HuH-7.5 (cell line): ENCODE results near the gene PIP4K2B.
"Not testable (repeated sequence)": the region's sequence is repeated elsewhere in the genome, so short reads cannot be mapped to it uniquely, and the experiment has no call there.

Source experiments
- DNase-seq: peaks from one replicate; pipeline ENCODE4 v3.0.0; 2011; ENCODE audit warnings: low spot score

The PIP4K2B gene

DNA sequence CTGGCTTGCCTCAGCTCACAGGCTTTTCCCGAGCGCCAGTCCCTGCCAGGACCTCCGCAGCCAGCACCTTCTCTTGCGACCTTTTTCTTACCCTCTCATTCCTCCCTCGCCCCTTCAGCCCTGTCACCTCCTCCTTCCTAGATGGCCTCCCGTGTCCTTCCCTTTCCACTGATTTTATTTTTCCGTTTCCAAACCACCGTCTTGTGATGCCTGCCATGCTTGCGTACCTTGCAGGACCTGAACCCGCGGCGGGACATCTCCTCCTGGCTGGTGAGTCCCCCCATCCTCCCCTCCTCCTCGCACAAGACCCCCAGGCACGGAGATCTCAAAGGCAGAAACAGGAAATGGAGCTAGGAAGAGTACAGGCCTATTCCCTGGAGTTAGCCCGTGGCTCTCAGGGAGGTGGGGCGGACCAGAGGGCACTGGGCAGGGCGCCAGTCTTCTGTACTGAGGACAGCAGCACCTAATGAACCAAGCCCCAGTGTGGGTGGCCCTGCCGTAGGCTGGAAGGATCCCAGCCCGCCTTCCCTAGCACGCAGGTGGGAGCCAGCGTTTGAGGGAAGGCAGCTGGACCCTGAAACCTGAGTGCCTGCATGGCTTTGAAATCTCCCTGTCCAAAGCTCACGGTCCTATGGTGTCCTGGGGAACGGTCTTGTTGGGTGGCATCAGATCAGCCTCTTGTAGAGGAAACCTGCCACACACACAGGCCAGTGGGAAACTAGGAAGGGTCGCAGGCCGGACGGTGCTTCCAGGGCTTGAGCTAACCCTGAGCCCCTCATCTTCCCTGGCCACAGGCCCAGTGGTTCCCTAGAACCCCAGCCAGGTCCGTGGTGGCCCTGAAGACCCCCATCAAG is 68.6 kb downstream of the PIP4K2B start:
- DNase-seq: peak; percentile 69

GRCh38 chr17:38729886-38730525 is 69.3 kb downstream of the PIP4K2B start, which contains the start of gene CISD3:
CISD3 (plus strand) TSS chr17:38730341; CDS start chr17:38730359, 18 bp downstream.
- peak; percentile 89 for DNase-seq

DNA sequence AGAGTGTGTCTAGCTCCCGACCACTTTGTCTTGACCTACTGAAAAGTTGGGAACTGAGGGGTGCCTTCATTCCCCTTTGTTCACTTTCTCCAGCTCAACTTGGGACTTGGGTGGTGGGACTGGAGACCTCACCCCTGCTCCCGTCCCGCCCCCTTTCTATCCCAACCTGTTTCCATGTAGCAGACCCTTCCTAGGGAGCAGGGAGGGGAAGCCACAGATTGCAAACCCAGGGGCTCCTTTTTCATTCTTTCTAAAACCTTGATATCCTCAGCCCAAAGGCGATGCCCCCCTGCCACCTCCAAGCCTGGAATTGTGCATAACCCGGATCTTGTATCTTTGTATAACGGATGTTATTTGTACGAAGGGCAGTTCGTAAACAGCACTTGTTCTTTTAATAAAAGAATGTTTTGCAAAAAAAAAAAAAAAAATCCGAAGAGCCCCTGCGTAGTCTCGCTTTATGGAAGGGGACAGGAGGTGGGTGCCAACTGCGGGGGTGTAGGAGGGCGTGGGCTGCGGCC is 69.9 kb downstream of the PIP4K2B start:
- no peak for DNase-seq

- no peak for DNase-seq
Observed at GRCh38 chr17:38728290-38728831, 71.0 kb downstream of the PIP4K2B start.

GRCh38 chr17:38727736-38728135 is 71.6 kb downstream of the PIP4K2B start:
- DNase-seq: no peak

DNA sequence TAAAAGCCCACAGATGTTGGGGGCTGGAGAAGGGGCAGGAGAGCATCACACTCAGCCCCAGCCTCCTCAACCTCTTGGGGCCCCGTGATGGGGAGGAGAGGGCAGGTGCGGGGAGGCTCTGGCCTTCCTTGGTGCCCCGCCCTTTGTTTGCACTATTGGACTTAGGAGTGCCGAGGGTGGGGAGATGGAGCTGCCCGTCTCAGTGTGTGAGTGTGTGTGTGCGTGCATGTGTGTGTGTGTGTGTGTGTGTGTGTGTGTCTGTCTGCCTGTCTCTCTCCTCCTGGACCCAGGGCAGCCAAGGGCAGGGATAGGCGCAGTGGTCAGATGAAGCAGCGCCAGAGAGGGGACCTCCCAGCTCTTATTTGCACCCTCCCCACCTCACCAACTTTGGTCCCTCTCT is 73.2 kb downstream of the PIP4K2B start:
- DNase-seq: not testable (repeated sequence)

- DNase-seq: no peak
Observed at GRCh38 chr17:38725066-38725465, 74.3 kb downstream of the PIP4K2B start.

DNA sequence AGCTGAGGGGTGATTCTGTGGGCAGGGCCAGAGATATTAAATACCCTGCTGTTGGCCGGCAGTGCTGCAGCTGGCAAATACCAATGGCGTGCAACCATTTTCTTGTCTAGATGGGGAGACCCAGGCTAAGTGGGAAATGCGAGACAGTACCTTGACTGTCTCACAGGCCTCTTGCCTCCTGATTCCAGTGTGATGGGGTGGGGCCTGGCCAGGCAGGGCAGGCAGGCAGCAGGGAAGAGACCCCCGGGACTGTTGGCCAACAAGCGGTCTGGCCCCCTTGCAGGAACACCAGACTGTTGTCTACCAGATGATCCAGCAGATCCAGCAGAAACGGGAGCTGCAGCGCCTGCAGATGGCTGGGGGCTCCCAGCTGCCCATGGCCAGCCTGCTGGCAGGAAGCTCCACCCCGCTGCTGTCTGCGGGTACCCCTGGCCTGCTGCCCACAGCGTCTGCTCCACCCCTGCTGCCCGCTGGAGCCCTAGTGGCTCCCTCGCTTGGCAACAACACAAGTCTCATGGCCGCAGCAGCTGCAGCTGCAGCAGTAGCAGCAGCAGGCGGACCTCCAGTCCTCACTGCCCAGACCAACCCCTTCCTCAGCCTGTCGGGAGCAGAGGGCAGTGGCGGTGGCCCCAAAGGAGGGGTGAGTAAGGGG is 74.9 kb downstream of the PIP4K2B start:
- no peak for DNase-seq

DNA sequence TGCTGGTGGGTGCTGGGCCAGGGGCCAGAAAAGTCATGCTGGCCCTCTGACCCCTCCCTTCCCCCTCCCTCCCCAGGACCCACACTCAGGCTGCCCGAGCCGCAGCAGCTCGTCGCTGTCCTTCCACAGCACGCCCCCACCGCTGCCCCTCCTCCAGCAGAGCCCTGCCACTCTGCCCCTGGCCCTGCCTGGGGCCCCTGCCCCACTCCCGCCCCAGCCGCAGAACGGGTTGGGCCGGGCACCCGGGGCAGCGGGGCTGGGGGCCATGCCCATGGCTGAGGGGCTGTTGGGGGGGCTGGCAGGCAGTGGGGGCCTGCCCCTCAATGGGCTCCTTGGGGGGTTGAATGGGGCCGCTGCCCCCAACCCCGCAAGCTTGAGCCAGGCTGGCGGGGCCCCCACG is 77.6 kb downstream of the PIP4K2B start:
- DNase-seq: no peak

- no peak for DNase-seq
Observed at GRCh38 chr17:38720941-38721340, 78.4 kb downstream of the PIP4K2B start.

DNA sequence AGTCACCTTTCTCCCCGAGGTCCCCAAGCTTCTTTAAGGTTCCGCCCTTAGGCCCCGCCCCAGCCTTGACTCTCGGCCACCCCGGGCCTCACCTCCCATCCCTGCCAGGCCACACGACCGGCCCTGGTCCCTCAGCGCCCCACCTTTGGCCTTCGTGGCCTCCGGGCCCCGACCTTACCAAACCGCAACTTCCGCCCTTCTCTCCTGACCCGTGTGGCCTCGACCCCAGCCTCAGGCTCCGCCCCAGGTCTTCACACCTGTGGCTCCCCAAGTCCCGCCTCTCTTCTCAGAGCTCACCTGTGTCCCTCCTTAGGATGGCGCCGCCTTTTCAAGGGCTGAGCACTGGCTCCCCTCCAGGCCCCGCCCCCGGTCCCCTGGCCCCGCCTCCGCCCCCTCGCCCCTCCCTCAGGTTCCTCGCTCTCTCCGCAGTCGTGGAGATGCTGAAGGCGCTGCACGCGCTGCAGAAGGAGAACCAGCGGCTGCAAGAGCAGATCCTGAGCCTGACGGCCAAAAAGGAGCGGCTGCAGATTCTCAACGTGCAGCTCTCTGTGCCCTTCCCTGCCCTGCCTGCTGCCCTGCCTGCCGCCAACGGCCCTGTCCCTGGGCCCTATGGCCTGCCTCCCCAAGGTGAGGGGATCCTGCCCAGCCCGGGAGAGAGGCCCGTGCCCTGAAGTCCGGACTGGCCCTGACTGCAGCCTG is 79.3 kb downstream of the PIP4K2B start:
- no peak for DNase-seq

- DNase-seq: no peak
Observed at GRCh38 chr17:38719289-38719942, 79.9 kb downstream of the PIP4K2B start.

DNA sequence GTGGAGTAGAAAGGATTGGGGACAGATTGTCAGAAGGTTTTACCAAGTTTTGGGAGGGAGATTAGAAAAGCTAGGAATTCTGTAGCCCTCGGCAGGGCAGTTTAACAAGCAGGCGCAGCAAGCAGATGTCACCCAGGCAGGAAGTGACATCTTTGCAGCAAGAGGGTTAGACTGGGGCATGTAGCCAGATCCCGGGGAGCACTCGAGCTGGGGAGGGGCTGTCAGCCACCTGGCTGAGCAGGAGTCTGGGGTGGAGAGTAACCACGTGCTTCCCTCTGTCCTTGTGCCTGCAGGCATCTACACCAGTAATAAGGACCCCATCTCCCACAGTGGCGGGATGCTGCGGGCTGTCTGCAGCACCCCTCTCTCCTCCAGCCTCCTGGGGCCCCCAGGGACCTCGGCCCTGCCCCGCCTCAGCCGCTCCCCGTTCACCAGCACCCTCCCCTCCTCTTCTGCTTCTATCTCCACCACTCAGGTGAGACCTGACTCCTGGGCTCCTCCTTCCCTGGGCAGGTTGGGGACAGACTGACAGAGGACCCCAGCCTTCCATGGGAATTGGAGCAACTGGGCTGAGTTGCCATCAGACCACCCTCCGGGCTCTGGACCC is 82.1 kb downstream of the PIP4K2B start:
- no peak for DNase-seq

DNA sequence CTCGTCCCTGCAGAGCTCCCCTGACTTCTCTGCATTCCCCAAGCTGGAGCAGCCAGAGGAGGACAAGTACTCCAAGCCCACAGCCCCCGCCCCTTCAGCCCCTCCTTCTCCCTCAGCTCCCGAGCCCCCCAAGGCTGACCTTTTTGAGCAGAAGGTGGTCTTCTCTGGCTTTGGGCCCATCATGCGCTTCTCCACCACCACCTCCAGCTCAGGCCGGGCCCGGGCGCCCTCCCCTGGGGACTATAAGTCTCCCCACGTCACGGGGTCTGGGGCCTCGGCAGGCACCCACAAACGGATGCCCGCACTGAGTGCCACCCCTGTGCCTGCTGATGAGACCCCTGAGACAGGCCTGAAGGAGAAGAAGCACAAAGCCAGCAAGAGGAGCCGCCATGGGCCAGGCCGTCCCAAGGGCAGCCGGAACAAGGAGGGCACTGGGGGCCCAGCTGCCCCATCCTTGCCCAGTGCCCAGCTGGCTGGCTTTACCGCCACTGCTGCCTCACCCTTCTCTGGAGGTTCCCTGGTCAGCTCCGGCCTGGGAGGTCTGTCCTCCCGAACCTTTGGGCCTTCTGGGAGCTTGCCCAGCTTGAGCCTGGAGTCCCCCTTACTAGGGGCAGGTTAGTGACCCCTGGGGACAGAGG is 82.9 kb downstream of the PIP4K2B start:
- no peak for DNase-seq
